GM12891 (cell line): Measurements from ENCODE around the gene CSGALNACT2.

Experiments
- DNase-seq: peaks from one replicate; pipeline ENCODE4 v3.0.0; 2011; ENCODE audit warnings: low spot score; ENCODE audit not compliant: insufficient read length
- FAIRE-seq: peaks from 2 replicates; lab custom pipeline; 2011; peaks lifted over from hg19 to GRCh38; lab: Jason Lieb, UNC
- PAX5 ChIP-seq: IDR thresholded peaks from 2 replicates; pipeline ENCODE4 v1.6.1; 2011; ENCODE audit warnings: low read length, moderate library complexity, mild to moderate bottlenecking; ENCODE audit not compliant: insufficient read depth, severe bottlenecking
- POLR2A ChIP-seq: IDR thresholded peaks from 2 replicates; pipeline ENCODE4 v1.6.1; 2011; ENCODE audit warnings: low read depth, low read length, control low read depth
- POLR2AphosphoS5 ChIP-seq: IDR thresholded peaks from 2 replicates; pipeline ENCODE4 v1.6.1; 2011; ENCODE audit warnings: low read depth, low read length, control low read depth
- POU2F2 ChIP-seq: IDR thresholded peaks from 2 replicates; pipeline ENCODE4 v1.6.1; 2011; ENCODE audit warnings: low read depth, mild to moderate bottlenecking, control low read depth, low read length, moderate library complexity
- SPI1 ChIP-seq: IDR thresholded peaks from 2 replicates; pipeline ENCODE4 v1.6.1; 2011; ENCODE audit warnings: low read depth, low read length, control low read depth
- TAF1 ChIP-seq: IDR thresholded peaks from 2 replicates; pipeline ENCODE4 v1.6.1; 2011; ENCODE audit warnings: low read depth, low read length, control low read depth

Gene CSGALNACT2

DNA sequence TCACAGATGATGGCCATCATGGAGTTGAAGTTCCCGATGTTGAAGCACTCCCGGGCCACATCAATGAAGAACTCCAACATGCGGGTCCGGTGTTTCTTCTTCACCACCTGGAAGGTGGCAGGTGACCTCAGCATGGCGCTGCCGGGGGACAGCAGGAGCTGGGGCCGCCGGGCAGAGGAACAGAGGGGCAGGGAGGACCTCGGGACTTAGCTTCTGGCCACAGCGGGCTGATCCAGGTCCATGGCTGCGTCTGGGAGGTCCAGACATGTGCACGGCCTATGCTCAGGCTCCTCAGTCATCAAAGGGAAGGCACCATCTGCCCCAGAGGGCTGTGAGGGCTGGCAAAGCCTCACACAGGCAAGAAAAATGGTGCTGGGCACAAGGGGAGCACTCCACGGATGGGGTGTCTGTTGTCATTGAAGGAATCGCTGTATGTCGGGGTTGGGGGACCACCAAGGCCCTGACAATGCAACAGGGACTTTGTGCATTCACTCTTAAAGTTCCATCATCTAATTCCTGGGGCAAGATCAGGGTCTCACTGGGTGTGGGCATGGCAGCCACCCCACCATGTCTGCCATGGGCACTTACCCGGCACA is 60.9 kb downstream of the CSGALNACT2 start:
- DNase-seq (no peak), FAIRE-seq (no peak)
- TF ChIP-seq POLR2A (no peak), POLR2AphosphoS5 (no peak)

DNA sequence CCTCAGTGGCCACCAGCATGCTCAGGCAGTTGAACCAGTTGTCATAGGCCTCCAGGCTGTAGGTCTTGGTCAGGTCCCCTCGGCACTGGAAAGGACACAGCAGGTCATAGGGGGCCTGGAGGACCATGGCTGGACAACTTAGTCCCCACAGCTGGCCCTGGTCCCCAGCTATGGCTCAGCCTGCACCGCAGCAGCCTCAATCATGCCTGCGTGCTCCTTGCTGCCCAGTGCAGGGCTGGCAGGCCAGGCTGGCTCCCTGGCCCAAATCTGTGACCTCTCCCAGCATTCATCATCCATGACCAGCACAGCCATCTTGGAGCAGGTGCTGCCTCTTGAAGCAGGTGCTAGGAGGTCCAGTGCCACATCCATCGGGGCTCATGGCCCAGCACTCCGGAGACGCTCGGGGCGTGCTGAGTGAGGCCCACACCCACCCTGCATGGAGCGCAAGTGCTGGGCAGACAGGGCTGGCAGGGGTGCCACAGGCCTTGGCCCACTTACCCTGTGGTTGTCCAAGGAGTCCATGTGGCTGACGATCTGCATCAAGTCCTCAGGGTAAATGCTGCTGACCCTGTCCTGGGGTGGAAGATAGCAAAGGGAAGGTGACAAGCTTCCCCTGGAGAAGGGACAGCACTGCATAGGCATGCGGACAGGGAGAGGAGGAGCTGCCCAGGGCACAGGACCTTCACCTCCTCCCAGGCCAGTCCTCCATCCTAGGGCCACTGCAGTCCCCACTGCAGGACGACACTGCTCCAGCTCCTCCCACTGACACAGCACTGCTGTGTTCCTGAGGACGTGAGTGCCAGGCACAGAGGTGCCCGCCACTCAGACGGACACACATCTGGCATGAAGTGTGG is 61.7 kb downstream of the CSGALNACT2 start:
- DNase-seq (peak; percentile 5), FAIRE-seq (no peak)
- TF ChIP-seq POU2F2: no peak
- no peak for TF ChIP-seq POLR2A
- TF ChIP-seq POLR2AphosphoS5: no peak
- no peak for TF ChIP-seq SPI1
- no peak for TF ChIP-seq PAX5
- TF ChIP-seq TAF1: no peak

DNA sequence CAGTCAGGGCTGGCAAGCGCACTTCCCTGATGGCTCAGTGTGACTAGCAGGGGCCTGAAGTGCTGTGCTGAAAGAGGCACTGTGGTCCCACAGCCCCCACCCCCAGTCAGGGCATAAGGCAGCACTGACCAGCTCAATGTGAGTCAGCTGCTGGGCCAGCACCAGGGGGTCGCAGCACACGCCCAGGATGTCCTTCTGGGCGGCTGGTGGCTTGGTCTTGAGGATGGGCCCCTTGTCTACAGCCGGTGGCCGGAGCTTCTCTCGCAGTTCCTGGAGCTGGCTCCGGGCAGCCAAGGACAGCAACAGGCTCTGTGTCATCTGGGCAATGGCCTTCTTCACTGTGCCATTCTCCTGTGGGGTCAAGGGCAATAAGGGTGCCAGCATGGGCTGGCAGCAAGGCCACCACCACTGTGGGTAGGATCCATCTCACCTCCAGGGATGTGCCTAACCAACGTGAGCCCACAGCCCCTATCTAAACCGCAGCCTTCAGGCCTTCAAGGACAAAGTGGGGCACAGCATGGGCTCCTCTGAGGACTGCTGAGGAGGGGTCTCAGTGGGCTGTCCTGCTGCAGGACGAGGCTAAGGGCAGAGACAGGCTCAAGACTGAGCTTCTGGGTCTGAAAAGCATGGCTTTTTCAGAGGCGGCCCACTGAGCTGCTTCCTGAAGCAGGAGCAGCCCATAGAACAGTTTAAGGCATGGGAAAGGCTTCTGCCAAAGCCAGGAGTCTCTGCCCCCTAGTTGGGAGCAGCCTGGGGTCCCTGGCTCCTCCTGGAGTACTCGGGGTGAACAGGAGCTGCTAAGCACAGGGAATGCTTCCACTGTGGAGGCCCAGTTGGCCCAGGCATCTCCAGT is 62.5 kb downstream of the CSGALNACT2 start:
- no peak for TF ChIP-seq POLR2AphosphoS5
- no peak for TF ChIP-seq SPI1
- TF ChIP-seq POU2F2: no peak
- no peak for TF ChIP-seq POLR2A
- no peak for TF ChIP-seq PAX5
- TF ChIP-seq TAF1: no peak
- no peak for FAIRE-seq
- DNase-seq: no peak

DNA sequence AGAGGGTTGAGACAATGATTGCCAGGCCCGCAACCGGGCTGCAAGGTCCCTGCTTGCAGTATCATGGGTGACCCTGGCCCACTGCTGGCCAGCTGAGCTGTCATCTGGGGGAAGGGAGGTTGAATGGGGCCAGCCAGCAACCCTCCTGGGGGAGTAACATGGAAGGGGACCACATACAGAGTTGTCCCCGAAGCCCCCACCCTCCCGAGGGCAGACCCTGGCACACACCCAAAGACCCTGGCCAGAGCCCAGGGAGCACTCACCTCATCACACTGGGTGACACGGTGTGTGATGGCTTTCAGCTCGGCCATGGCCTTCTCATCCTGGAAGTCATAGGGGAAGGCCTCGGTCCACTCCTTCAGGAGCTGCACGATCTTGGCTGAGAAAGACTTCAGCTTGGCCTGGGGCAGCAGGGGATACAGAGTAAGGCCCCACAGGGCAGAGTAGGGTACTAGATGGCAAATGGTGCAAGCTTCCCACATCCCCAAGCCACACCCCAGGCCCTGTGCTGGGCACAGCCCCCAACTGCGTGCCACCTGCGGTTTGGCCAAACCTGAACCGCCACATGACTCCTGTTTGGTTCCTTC is 63.4 kb downstream of the CSGALNACT2 start:
- TF ChIP-seq POLR2A (no peak), POU2F2 (no peak), SPI1 (no peak), PAX5 (no peak), TAF1 (no peak), POLR2AphosphoS5 (no peak)
- FAIRE-seq (no peak), DNase-seq (peak; percentile 8)

DNA sequence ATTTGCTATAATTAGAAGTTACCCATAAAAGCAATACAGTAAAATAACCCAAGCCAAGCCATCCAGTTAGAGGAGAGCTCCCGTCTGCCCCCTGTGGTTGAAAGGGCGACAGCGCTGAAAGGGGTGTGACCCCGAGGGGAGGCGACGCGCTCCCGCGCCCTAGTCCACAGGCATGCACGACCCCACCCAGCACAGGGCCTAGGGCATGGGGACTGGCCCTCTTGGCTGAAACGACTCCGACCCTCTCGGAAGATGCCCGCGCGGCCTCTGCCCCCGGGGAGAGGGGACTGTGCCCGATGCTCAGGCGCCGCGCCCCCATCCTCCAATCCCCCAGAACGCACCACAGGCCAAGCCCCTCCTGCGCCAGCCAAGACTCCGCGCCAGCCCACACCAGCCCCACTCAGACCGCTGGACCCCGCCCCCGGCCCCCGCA is 64.0 kb downstream of the CSGALNACT2 start:
- FAIRE-seq: peak; percentile 82

DNA sequence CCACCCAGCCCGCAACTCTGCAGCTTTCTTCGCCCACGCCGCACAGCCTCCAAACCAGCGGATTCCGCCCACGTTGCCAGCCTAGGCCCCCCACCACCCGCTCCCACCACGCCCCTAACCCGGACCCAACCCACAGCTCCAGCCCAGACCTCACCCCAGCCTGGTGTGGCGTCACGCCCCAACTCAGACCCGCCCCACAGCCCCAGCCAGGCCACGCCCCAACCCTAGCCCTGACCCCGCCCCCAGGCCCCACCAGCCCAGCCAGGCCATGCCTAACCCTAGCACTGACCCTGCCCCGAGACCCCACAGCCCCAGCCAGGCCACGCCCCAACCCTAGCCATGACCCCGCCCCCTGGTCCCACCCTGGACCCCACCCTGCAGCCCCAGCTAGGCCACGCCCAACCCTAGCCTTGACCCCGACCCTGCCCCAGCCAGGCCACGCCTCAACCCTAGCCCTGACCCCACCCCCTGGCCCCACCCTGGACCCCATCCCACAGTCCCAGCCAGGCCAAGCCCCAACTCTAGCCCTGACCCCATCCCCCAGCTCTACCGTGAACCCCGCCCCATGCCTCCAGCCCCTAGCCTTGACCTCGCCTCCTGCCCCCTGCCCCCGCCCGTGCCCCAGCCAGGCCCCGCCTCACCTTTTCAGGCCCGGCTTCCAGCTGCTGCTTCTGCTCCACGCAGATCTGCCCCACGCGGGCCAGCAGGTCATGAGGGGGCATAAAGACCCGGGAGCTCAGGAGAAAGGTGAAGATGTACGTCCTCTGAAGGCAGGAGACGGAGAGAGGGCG is 64.6 kb downstream of the CSGALNACT2 start:
- FAIRE-seq: peak; percentile 90
- DNase-seq: peak; percentile 71

More for the DNA sequence above, 64.0 kb downstream of the CSGALNACT2 start:
- TF ChIP-seq TAF1 (no peak), POLR2A (no peak), POU2F2 (no peak), SPI1 (no peak), PAX5 (no peak), POLR2AphosphoS5 (no peak)
- DNase-seq: peak; percentile 77

DNA sequence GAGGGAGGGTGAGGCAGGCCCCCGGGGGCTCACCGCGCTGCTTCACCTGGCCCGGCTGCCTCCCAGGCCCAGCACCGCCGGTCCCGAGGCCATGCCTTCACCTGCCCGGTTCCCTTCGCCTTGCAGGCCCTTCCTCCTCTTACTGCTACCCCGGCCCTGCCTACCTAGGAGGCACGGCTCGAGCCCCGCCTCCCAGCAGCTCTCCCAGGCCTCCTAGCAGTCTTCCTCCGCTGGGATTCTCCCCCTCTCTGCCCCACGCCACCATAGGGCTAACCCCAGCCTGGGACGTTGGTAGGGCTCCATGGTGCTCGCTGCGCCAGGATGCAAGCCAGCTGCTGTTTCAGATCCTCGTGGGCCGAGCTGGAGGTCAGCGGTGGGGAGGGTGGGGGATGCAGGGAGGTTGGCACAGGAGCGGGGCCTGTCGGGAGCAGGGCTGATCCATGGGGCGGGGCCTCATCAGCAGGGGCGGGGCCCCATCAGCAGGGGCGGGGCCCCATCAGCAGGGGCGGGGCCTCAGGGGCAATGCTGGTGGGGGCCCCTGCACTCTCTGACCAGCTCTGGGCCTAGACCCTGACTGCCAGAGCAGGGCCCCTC is 65.3 kb downstream of the CSGALNACT2 start:
- peak; percentile 48 for FAIRE-seq
- no peak for TF ChIP-seq POLR2A
- TF ChIP-seq SPI1: no peak
- no peak for TF ChIP-seq POLR2AphosphoS5
- peak; percentile 59 for DNase-seq

More for the DNA sequence above, 64.6 kb downstream of the CSGALNACT2 start:
- TF ChIP-seq PAX5: no peak
- no peak for TF ChIP-seq POU2F2
- no peak for TF ChIP-seq TAF1
- no peak for TF ChIP-seq POLR2A
- TF ChIP-seq SPI1: no peak
- TF ChIP-seq POLR2AphosphoS5: no peak
